ENCODE results near the gene OPA1. TPM values are rescaled to one million over a fixed set of nuclear protein-coding genes. Genes with fewer than 3 reads are reported as not detected.

The OPA1 gene
- total RNA-seq: 105 and 118 TPM in 2 replicates

GRCh38 chr3:193592841-193593667 lies at the start of gene OPA1:
OPA1 (plus strand) TSS chr3:193593208; CDS start chr3:193593378, 170 bp downstream.
- Mint-ChIP-seq H3K27ac (peak within 1 kb of the TSS; percentile 100), H3K36me3 (ENCODE audit: low read depth) (peaks cover 27% of the 10 kb centered on the region), H3K27me3 (ENCODE audit: low read depth) (no peaks in the 10 kb centered on the region), H3K4me3 (ENCODE audit: low read depth) (peak within 1 kb of the TSS; percentile 99), H3K9me3 (no peaks in the 10 kb centered on the region), H3K4me1 (ENCODE audit: low read depth) (peaks cover 36% of the 10 kb centered on the region)
- DNase-seq (ENCODE audit: low spot score): peak; percentile 90
- intact Hi-C loops (cut with micrococcal nuclease): loop anchor here (1.0 to 10.0 kb wide), 3 partner anchors 542 to 756 kb away; partner anchors contain the start of gene HES1

- Mint-ChIP-seq H3K9me3 (peaks cover 7% of the 10 kb centered on the region), H3K4me1 (ENCODE audit: low read depth) (no peaks in the 10 kb centered on the region), H3K36me3 (ENCODE audit: low read depth) (no peaks in the 10 kb centered on the region), H3K4me3 (ENCODE audit: low read depth) (no peak overlapping the region), H3K27ac (no peak overlapping the region), H3K27me3 (ENCODE audit: low read depth) (peaks cover 2% of the 10 kb centered on the region)
- intact Hi-C loops (cut with micrococcal nuclease): no loop called here
- no peak for DNase-seq (ENCODE audit: low spot score)
These were observed 48.7 kb upstream of the OPA1 start for GRCh38 chr3:193544289-193544688.

GRCh38 chr3:193545304-193545703 lies 47.7 kb upstream of the OPA1 start:
- H3K36me3 Mint-ChIP-seq (ENCODE audit: low read depth): no peaks in the 10 kb centered on the region
- intact Hi-C loops (cut with micrococcal nuclease): no loop called here
- peaks cover 2% of the 10 kb centered on the region for H3K27me3 Mint-ChIP-seq (ENCODE audit: low read depth)
- no peak for DNase-seq (ENCODE audit: low spot score)
- H3K9me3 Mint-ChIP-seq: peaks cover 7% of the 10 kb centered on the region
- no peaks in the 10 kb centered on the region for H3K4me1 Mint-ChIP-seq (ENCODE audit: low read depth)
- H3K27ac Mint-ChIP-seq: no peak overlapping the region
- no peak overlapping the region for H3K4me3 Mint-ChIP-seq (ENCODE audit: low read depth)

- Mint-ChIP-seq H3K27me3 (ENCODE audit: low read depth) (peaks cover 2% of the 10 kb centered on the region), H3K36me3 (ENCODE audit: low read depth) (no peaks in the 10 kb centered on the region), H3K9me3 (peaks cover 7% of the 10 kb centered on the region), H3K27ac (no peak overlapping the region), H3K4me3 (ENCODE audit: low read depth) (no peak overlapping the region), H3K4me1 (ENCODE audit: low read depth) (no peaks in the 10 kb centered on the region)
- no peak for DNase-seq (ENCODE audit: low spot score)
- intact Hi-C loops (cut with micrococcal nuclease): no loop called here
These were observed 46.9 kb upstream of the OPA1 start for GRCh38 chr3:193546129-193546528.

- Mint-ChIP-seq H3K4me1 (ENCODE audit: low read depth) (no peaks in the 10 kb centered on the region), H3K4me3 (ENCODE audit: low read depth) (no peak overlapping the region), H3K9me3 (peaks cover 7% of the 10 kb centered on the region), H3K27ac (no peak overlapping the region), H3K27me3 (ENCODE audit: low read depth) (peaks cover 2% of the 10 kb centered on the region), H3K36me3 (ENCODE audit: low read depth) (no peaks in the 10 kb centered on the region)
- DNase-seq (ENCODE audit: low spot score): no peak
- intact Hi-C loops (cut with micrococcal nuclease): no loop called here
These were observed 44.6 kb upstream of the OPA1 start for GRCh38 chr3:193548406-193548805.

- no peaks in the 10 kb centered on the region for H3K36me3 Mint-ChIP-seq (ENCODE audit: low read depth)
- H3K27ac Mint-ChIP-seq: no peak overlapping the region
- H3K4me3 Mint-ChIP-seq (ENCODE audit: low read depth): no peak overlapping the region
- H3K4me1 Mint-ChIP-seq (ENCODE audit: low read depth): no peaks in the 10 kb centered on the region
- intact Hi-C loops (cut with micrococcal nuclease): no loop called here
- no peak for DNase-seq (ENCODE audit: low spot score)
- no peaks in the 10 kb centered on the region for H3K27me3 Mint-ChIP-seq (ENCODE audit: low read depth)
- H3K9me3 Mint-ChIP-seq: no peaks in the 10 kb centered on the region
These were observed 40.1 kb upstream of the OPA1 start for GRCh38 chr3:193552923-193553322.

GRCh38 chr3:193553586-193553985 lies 39.4 kb upstream of the OPA1 start:
- Mint-ChIP-seq H3K27me3 (ENCODE audit: low read depth) (no peaks in the 10 kb centered on the region), H3K9me3 (no peaks in the 10 kb centered on the region), H3K36me3 (ENCODE audit: low read depth) (no peaks in the 10 kb centered on the region), H3K4me3 (ENCODE audit: low read depth) (no peak overlapping the region), H3K27ac (no peak overlapping the region), H3K4me1 (ENCODE audit: low read depth) (no peaks in the 10 kb centered on the region)
- intact Hi-C loops (cut with micrococcal nuclease): no loop called here
- no peak for DNase-seq (ENCODE audit: low spot score)

- H3K4me1 Mint-ChIP-seq (ENCODE audit: low read depth): peaks cover 1% of the 10 kb centered on the region
- H3K4me3 Mint-ChIP-seq (ENCODE audit: low read depth): no peak within 1 kb of the TSS
- DNase-seq (ENCODE audit: low spot score): no peak
- H3K9me3 Mint-ChIP-seq: no peaks in the 10 kb centered on the region
- no peaks in the 10 kb centered on the region for H3K36me3 Mint-ChIP-seq (ENCODE audit: low read depth)
- intact Hi-C loops (cut with micrococcal nuclease): no loop called here
- H3K27me3 Mint-ChIP-seq (ENCODE audit: low read depth): no peaks in the 10 kb centered on the region
- H3K27ac Mint-ChIP-seq: no peak within 1 kb of the TSS
These were observed 38.2 kb upstream of the OPA1 start, which contains the start of gene ATP13A4 for GRCh38 chr3:193554811-193555210. ATP13A4 (minus strand) TSS chr3:193554895; CDS start chr3:193554799, 96 bp downstream.

GRCh38 chr3:193556841-193557240 lies 36.2 kb upstream of the OPA1 start:
- Mint-ChIP-seq H3K4me3 (ENCODE audit: low read depth) (no peak overlapping the region), H3K27ac (no peak overlapping the region), H3K27me3 (ENCODE audit: low read depth) (no peaks in the 10 kb centered on the region), H3K9me3 (no peaks in the 10 kb centered on the region), H3K36me3 (ENCODE audit: low read depth) (no peaks in the 10 kb centered on the region), H3K4me1 (ENCODE audit: low read depth) (peaks cover 1% of the 10 kb centered on the region)
- intact Hi-C loops (cut with micrococcal nuclease): no loop called here
- no peak for DNase-seq (ENCODE audit: low spot score)

GRCh38 chr3:193559100-193559499 lies 33.9 kb upstream of the OPA1 start:
- Mint-ChIP-seq H3K36me3 (ENCODE audit: low read depth) (no peaks in the 10 kb centered on the region), H3K27me3 (ENCODE audit: low read depth) (no peaks in the 10 kb centered on the region), H3K4me1 (ENCODE audit: low read depth) (peaks cover 1% of the 10 kb centered on the region), H3K9me3 (no peaks in the 10 kb centered on the region), H3K27ac (no peak overlapping the region), H3K4me3 (ENCODE audit: low read depth) (no peak overlapping the region)
- DNase-seq (ENCODE audit: low spot score): no peak
- intact Hi-C loops (cut with micrococcal nuclease): no loop called here

- Mint-ChIP-seq H3K27ac (no peak overlapping the region), H3K27me3 (ENCODE audit: low read depth) (no peaks in the 10 kb centered on the region), H3K4me3 (ENCODE audit: low read depth) (no peak overlapping the region), H3K9me3 (no peaks in the 10 kb centered on the region), H3K36me3 (ENCODE audit: low read depth) (no peaks in the 10 kb centered on the region), H3K4me1 (ENCODE audit: low read depth) (peaks cover 1% of the 10 kb centered on the region)
- intact Hi-C loops (cut with micrococcal nuclease): no loop called here
- DNase-seq (ENCODE audit: low spot score): no peak
These were observed 32.9 kb upstream of the OPA1 start for GRCh38 chr3:193560091-193560490.

GRCh38 chr3:193560870-193561269 lies 32.1 kb upstream of the OPA1 start:
- Mint-ChIP-seq H3K4me3 (ENCODE audit: low read depth) (no peak overlapping the region), H3K4me1 (ENCODE audit: low read depth) (peaks cover 1% of the 10 kb centered on the region), H3K27ac (no peak overlapping the region), H3K9me3 (no peaks in the 10 kb centered on the region), H3K27me3 (ENCODE audit: low read depth) (no peaks in the 10 kb centered on the region), H3K36me3 (ENCODE audit: low read depth) (no peaks in the 10 kb centered on the region)
- intact Hi-C loops (cut with micrococcal nuclease): no loop called here
- no peak for DNase-seq (ENCODE audit: low spot score)

GRCh38 chr3:193563426-193563825 lies 29.6 kb upstream of the OPA1 start:
- Mint-ChIP-seq H3K4me3 (ENCODE audit: low read depth) (no peak overlapping the region), H3K36me3 (ENCODE audit: low read depth) (no peaks in the 10 kb centered on the region), H3K27me3 (ENCODE audit: low read depth) (peaks cover 2% of the 10 kb centered on the region), H3K9me3 (no peaks in the 10 kb centered on the region), H3K4me1 (ENCODE audit: low read depth) (peaks cover 1% of the 10 kb centered on the region), H3K27ac (no peak overlapping the region)
- no peak for DNase-seq (ENCODE audit: low spot score)
- intact Hi-C loops (cut with micrococcal nuclease): no loop called here

Data from activated T-helper 2 cell treated with anti-CD3 and anti-CD28 coated beads, Interferon-gamma antibody, Interleukin-2, Interleukin-4, amounts not matched to agents 10 μg/mL and 5 μg/mL and 100 μg/mL, durations not matched to agents 14 hours and 24 hours and 36 hours (primary cell).